ENCODE measurements around the gene SFSWAP. TPM values are rescaled to one million over a fixed set of nuclear protein-coding genes. Genes with fewer than 3 reads are reported as not detected.
A peak's percentile ranks its signal among the peaks of the same experiment; 100 is the strongest.
"Not testable (repeated sequence)": the region's sequence is repeated elsewhere in the genome, so short reads cannot be mapped to it uniquely, and the experiment has no call there.

SFSWAP gene
- total RNA-seq, 2 donors from 2014 or later, result 31.6 to 45.8 TPM

- Histone ChIP-seq H3K27me3 (no peaks in the 10 kb centered on the region), H3K36me3 (replicated peaks in 1 of 2; ENCODE audit: insufficient read depth in 1 of 2, low read depth in 2 of 2) (no peaks in the 10 kb centered on the region), H3K27ac (no peak overlapping the region), H3K4me3 (no peak overlapping the region), H3K9me3 (no peaks in the 10 kb centered on the region), H3K4me1 (no peaks in the 10 kb centered on the region)
- no peak for ATAC-seq
- TF ChIP-seq CTCF (IDR thresholded peaks at IDR 0.05) (no peak), POLR2A (IDR thresholded peaks at IDR 0.05) (no peak)
- 43 to 62% methylated on average over 11 to 15 of the region's 15 CpGs for WGBS, 2 donors
- intact Hi-C loops (cut with DNase I), result no loop called here
- DNase-seq, result no peak
Measured at GRCh38 chr12:131677699-131678098, 33.2 kb upstream of the SFSWAP start.

- H3K36me3 ChIP-seq (replicated peaks in 1 of 2; ENCODE audit: insufficient read depth in 1 of 2, low read depth in 2 of 2); ATAC-seq; DNase-seq; H3K9me3 ChIP-seq; intact Hi-C loops (cut with DNase I); H3K27me3 ChIP-seq; H3K4me3 ChIP-seq; H3K27ac ChIP-seq; H3K4me1 ChIP-seq: not testable (repeated sequence)
- WGBS, 2 donors, result 62 to 70% methylated on average over 14 to 23 of the region's 29 CpGs
Measured at GRCh38 chr12:131678389-131679181, 32.3 kb upstream of the SFSWAP start.

GRCh38 chr12:131679186-131679585 lies 31.7 kb upstream of the SFSWAP start:
- 70 to 81% methylated on average over 2 to 6 of the region's 16 CpGs for WGBS, 2 donors
- H3K27me3 ChIP-seq; ATAC-seq; intact Hi-C loops (cut with DNase I); H3K36me3 ChIP-seq (replicated peaks in 1 of 2; ENCODE audit: insufficient read depth in 1 of 2, low read depth in 2 of 2); DNase-seq; H3K4me1 ChIP-seq; H3K27ac ChIP-seq; H3K4me3 ChIP-seq; H3K9me3 ChIP-seq: not testable (repeated sequence)

DNA sequence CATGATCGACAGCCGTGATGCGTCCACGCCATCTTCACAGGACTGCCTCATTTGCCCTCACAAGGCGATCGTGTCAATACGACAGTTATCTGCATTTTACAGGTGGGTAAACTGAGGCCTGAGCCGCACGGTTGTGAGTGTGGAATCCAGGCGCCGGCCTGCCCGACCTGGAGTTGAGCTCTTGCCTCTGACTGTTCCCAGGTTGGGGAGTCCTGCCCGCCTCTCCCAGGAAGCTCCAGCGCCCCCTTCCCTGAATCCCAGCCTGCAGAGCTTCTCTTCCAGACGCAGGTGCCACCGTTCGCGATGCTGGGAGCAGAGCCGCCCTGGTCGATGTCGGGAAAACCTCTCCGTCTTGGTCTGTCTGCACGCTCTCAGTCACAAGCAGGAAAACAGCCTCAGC lies 31.1 kb upstream of the SFSWAP start:
- H3K27me3 ChIP-seq; H3K27ac ChIP-seq; H3K9me3 ChIP-seq; H3K4me3 ChIP-seq; ATAC-seq; H3K36me3 ChIP-seq (replicated peaks in 1 of 2; ENCODE audit: insufficient read depth in 1 of 2, low read depth in 2 of 2); DNase-seq; H3K4me1 ChIP-seq; intact Hi-C loops (cut with DNase I): not testable (repeated sequence)
- WGBS, 2 donors, result 55% methylated on average over 4 of the region's 23 CpGs; no CpG with 5 or more reads in 1 of the 2 donors

GRCh38 chr12:131680392-131681256 lies 30.3 kb upstream of the SFSWAP start:
- H3K27ac ChIP-seq; H3K9me3 ChIP-seq; H3K4me1 ChIP-seq; intact Hi-C loops (cut with DNase I); H3K4me3 ChIP-seq; H3K27me3 ChIP-seq; DNase-seq; H3K36me3 ChIP-seq (replicated peaks in 1 of 2; ENCODE audit: insufficient read depth in 1 of 2, low read depth in 2 of 2); ATAC-seq: not testable (repeated sequence)
- WGBS, 2 donors, result 47 to 60% methylated on average over 7 to 16 of the region's 18 CpGs

- H3K36me3 ChIP-seq (replicated peaks in 1 of 2; ENCODE audit: insufficient read depth in 1 of 2, low read depth in 2 of 2), result no peaks in the 10 kb centered on the region
- WGBS, 2 donors, result 58 to 68% methylated on average over 5 of the region's 5 CpGs
- DNase-seq, result no peak
Measured at GRCh38 chr12:131681257-131681620, 29.7 kb upstream of the SFSWAP start.

DNA sequence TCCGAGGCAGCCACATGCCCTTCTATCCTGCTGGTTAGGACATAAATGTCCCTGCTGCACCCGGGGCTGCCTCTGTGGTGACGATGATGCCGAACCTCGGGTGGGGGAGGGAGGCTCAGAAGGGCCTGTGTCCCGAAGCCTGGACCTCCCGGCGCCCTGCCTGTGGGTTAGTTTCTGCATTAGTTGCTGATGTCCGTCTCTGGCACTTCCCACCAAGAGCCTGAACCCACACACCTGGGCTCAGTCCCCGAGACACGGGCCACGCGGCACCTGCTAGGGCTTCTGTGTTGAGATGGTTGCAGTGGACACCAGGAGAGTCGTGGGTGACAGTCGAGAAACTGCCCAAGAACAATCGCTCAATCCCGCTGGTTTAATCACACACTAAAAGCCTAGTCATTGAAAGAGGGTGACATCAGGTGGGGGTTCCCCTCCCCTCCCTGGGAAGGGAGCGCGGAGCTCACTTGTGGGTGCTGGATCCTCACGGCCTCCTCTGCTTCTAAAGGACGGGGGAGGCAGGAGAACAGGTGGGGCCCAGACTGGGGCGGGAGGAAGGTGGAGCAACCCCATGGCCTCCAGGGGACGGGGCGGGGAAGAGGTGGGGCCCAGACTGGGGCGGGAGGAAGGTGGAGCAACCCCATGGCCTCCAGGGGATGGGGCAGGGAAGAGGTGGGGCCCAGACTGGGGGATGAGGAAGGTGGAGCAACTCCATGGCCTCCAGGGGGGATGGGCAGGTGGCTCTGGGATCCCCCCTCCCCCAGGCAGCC lies 29.0 kb upstream of the SFSWAP start:
- H3K4me3 ChIP-seq; H3K36me3 ChIP-seq (replicated peaks in 1 of 2; ENCODE audit: insufficient read depth in 1 of 2, low read depth in 2 of 2); H3K4me1 ChIP-seq; H3K9me3 ChIP-seq; ATAC-seq; intact Hi-C loops (cut with DNase I); H3K27ac ChIP-seq; H3K27me3 ChIP-seq: not testable (repeated sequence)
- DNase-seq, result peak in 3 of 4 donors; percentile 21 to 70 (median 25)
- WGBS, 2 donors, result 28 to 42% methylated on average over 8 to 24 of the region's 25 CpGs

More at GRCh38 chr12:131681257-131681620, 29.7 kb upstream of the SFSWAP start:
- ATAC-seq, result no peak
- Histone ChIP-seq H3K4me1 (no peaks in the 10 kb centered on the region), H3K27ac (no peak overlapping the region), H3K4me3 (no peak overlapping the region), H3K9me3 (no peaks in the 10 kb centered on the region), H3K27me3 (no peaks in the 10 kb centered on the region)
- TF ChIP-seq CTCF (IDR thresholded peaks at IDR 0.05) (no peak), POLR2A (IDR thresholded peaks at IDR 0.05) (no peak)
- intact Hi-C loops (cut with DNase I), result no loop called here
